Measurements from ENCODE around the gene SPRTN.
A peak's percentile ranks its signal among the peaks of the same experiment; 100 is the strongest.

The SPRTN gene

GRCh38 chr1:231338270-231339128 lies at the start of gene SPRTN:
Gene SPRTN, plus strand, starts transcription at chr1:231338293. Its CDS starts 91 bp downstream, at chr1:231338384.
- Histone ChIP-seq H3K36me3 (ENCODE audit: insufficient read depth, low read length) (0 out of 2 replicates have a peak, but pooled peaks cover 2% of the 10 kb centered on the region), H3K9me3 (ENCODE audit: control insufficient read depth, insufficient read depth, low read length) (no peaks in the 10 kb centered on the region), H3K9ac (ENCODE audit: low read depth, low read length) (peak within 1 kb of the TSS; percentile 90), H3K4me1 (ENCODE audit: insufficient read depth, low read length) (peaks cover 13% of the 10 kb centered on the region; the same call in 1 of the 2 replicates)

- Histone ChIP-seq H3K36me3 (ENCODE audit: insufficient read depth, low read length) (no peaks in the 10 kb centered on the region), H3K9ac (ENCODE audit: low read depth, low read length) (no peak overlapping the region), H3K4me1 (ENCODE audit: insufficient read depth, low read length) (no peaks in the 10 kb centered on the region), H3K9me3 (ENCODE audit: control insufficient read depth, insufficient read depth, low read length) (no peaks in the 10 kb centered on the region)
Measured at GRCh38 chr1:231295938-231296337, 42.2 kb upstream of the SPRTN start.

GRCh38 chr1:231301990-231302389 lies 36.1 kb upstream of the SPRTN start:
- no peaks in the 10 kb centered on the region for H3K36me3 ChIP-seq (ENCODE audit: insufficient read depth, low read length)
- H3K9ac ChIP-seq (ENCODE audit: low read depth, low read length): no peak overlapping the region
- H3K4me1 ChIP-seq (ENCODE audit: insufficient read depth, low read length): no peaks in the 10 kb centered on the region
- H3K9me3 ChIP-seq (ENCODE audit: control insufficient read depth, insufficient read depth, low read length): no peaks in the 10 kb centered on the region

- no peak overlapping the region for H3K9ac ChIP-seq (ENCODE audit: low read depth, low read length)
- H3K9me3 ChIP-seq (ENCODE audit: control insufficient read depth, insufficient read depth, low read length): no peaks in the 10 kb centered on the region
- H3K36me3 ChIP-seq (ENCODE audit: insufficient read depth, low read length): no peaks in the 10 kb centered on the region
- no peaks in the 10 kb centered on the region for H3K4me1 ChIP-seq (ENCODE audit: insufficient read depth, low read length)
Measured at GRCh38 chr1:231310391-231310934, 27.6 kb upstream of the SPRTN start.

GRCh38 chr1:231311720-231312431 lies 26.2 kb upstream of the SPRTN start:
- H3K9me3 ChIP-seq (ENCODE audit: control insufficient read depth, insufficient read depth, low read length): no peaks in the 10 kb centered on the region
- H3K4me1 ChIP-seq (ENCODE audit: insufficient read depth, low read length): no peaks in the 10 kb centered on the region
- H3K36me3 ChIP-seq (ENCODE audit: insufficient read depth, low read length): no peaks in the 10 kb centered on the region
- H3K9ac ChIP-seq (ENCODE audit: low read depth, low read length): no peak overlapping the region

- Histone ChIP-seq H3K9me3 (ENCODE audit: control insufficient read depth, insufficient read depth, low read length) (no peaks in the 10 kb centered on the region), H3K9ac (ENCODE audit: low read depth, low read length) (no peak overlapping the region), H3K36me3 (ENCODE audit: insufficient read depth, low read length) (no peaks in the 10 kb centered on the region), H3K4me1 (ENCODE audit: insufficient read depth, low read length) (no peaks in the 10 kb centered on the region)
Measured at GRCh38 chr1:231312432-231312788, 25.7 kb upstream of the SPRTN start.

GRCh38 chr1:231313661-231314060 lies 24.4 kb upstream of the SPRTN start:
- no peaks in the 10 kb centered on the region for H3K36me3 ChIP-seq (ENCODE audit: insufficient read depth, low read length)

GRCh38 chr1:231315887-231316286 lies 22.2 kb upstream of the SPRTN start:
- Histone ChIP-seq H3K4me1 (ENCODE audit: insufficient read depth, low read length) (no peaks in the 10 kb centered on the region), H3K9me3 (ENCODE audit: control insufficient read depth, insufficient read depth, low read length) (no peaks in the 10 kb centered on the region), H3K9ac (ENCODE audit: low read depth, low read length) (no peak overlapping the region), H3K36me3 (ENCODE audit: insufficient read depth, low read length) (no peaks in the 10 kb centered on the region)

More at GRCh38 chr1:231313661-231314060, 24.4 kb upstream of the SPRTN start:
- H3K9me3 ChIP-seq (ENCODE audit: control insufficient read depth, insufficient read depth, low read length): no peaks in the 10 kb centered on the region
- H3K9ac ChIP-seq (ENCODE audit: low read depth, low read length): no peak overlapping the region
- no peaks in the 10 kb centered on the region for H3K4me1 ChIP-seq (ENCODE audit: insufficient read depth, low read length)

- Histone ChIP-seq H3K4me1 (ENCODE audit: insufficient read depth, low read length) (no peaks in the 10 kb centered on the region), H3K9ac (ENCODE audit: low read depth, low read length) (no peak overlapping the region), H3K9me3 (ENCODE audit: control insufficient read depth, insufficient read depth, low read length) (no peaks in the 10 kb centered on the region), H3K36me3 (ENCODE audit: insufficient read depth, low read length) (no peaks in the 10 kb centered on the region)
Measured at GRCh38 chr1:231317306-231318014, 20.6 kb upstream of the SPRTN start.

- no peaks in the 10 kb centered on the region for H3K4me1 ChIP-seq (ENCODE audit: insufficient read depth, low read length)
- H3K9ac ChIP-seq (ENCODE audit: low read depth, low read length): no peak overlapping the region
- no peaks in the 10 kb centered on the region for H3K36me3 ChIP-seq (ENCODE audit: insufficient read depth, low read length)
- H3K9me3 ChIP-seq (ENCODE audit: control insufficient read depth, insufficient read depth, low read length): no peaks in the 10 kb centered on the region
Measured at GRCh38 chr1:231318015-231318355, 20.1 kb upstream of the SPRTN start.

- Histone ChIP-seq H3K9ac (ENCODE audit: low read depth, low read length) (no peak overlapping the region), H3K4me1 (ENCODE audit: insufficient read depth, low read length) (no peaks in the 10 kb centered on the region; the same call in 1 of the 2 replicates), H3K36me3 (ENCODE audit: insufficient read depth, low read length) (no peaks in the 10 kb centered on the region), H3K9me3 (ENCODE audit: control insufficient read depth, insufficient read depth, low read length) (no peaks in the 10 kb centered on the region)
Measured at GRCh38 chr1:231318568-231318967, 19.5 kb upstream of the SPRTN start.

GRCh38 chr1:231319080-231319479 lies 19.0 kb upstream of the SPRTN start:
- Histone ChIP-seq H3K4me1 (ENCODE audit: insufficient read depth, low read length) (no peaks in the 10 kb centered on the region; the same call in 1 of the 2 replicates), H3K36me3 (ENCODE audit: insufficient read depth, low read length) (no peaks in the 10 kb centered on the region), H3K9ac (ENCODE audit: low read depth, low read length) (no peak overlapping the region), H3K9me3 (ENCODE audit: control insufficient read depth, insufficient read depth, low read length) (no peaks in the 10 kb centered on the region)

GRCh38 chr1:231322880-231323530 lies 15.1 kb upstream of the SPRTN start:
- Histone ChIP-seq H3K4me1 (ENCODE audit: insufficient read depth, low read length) (no peaks in the 10 kb centered on the region; the same call in 1 of the 2 replicates), H3K9me3 (ENCODE audit: control insufficient read depth, insufficient read depth, low read length) (no peaks in the 10 kb centered on the region)

GRCh38 chr1:231324660-231325059 lies 13.4 kb upstream of the SPRTN start:
- Histone ChIP-seq H3K36me3 (ENCODE audit: insufficient read depth, low read length) (no peaks in the 10 kb centered on the region), H3K9me3 (ENCODE audit: control insufficient read depth, insufficient read depth, low read length) (no peaks in the 10 kb centered on the region), H3K4me1 (ENCODE audit: insufficient read depth, low read length) (no peaks in the 10 kb centered on the region; the same call in 1 of the 2 replicates), H3K9ac (ENCODE audit: low read depth, low read length) (no peak overlapping the region)

More at GRCh38 chr1:231322880-231323530, 15.1 kb upstream of the SPRTN start:
- Histone ChIP-seq H3K36me3 (ENCODE audit: insufficient read depth, low read length) (no peaks in the 10 kb centered on the region), H3K9ac (ENCODE audit: low read depth, low read length) (no peak overlapping the region)
